Measurements from ENCODE around the gene TBC1D1. TPM values are rescaled to one million over a fixed set of nuclear protein-coding genes. Genes with fewer than 3 reads are reported as not detected.

Gene TBC1D1
- total RNA-seq, 1 experiment from 2014 or later = 42.6 TPM

- POLR2A ChIA-PET (ENCODE audit: low non-redundant PET) = no interaction called here
- BruUV-seq (replicated peaks) = no TSS peak
- H3K9me3 ChIP-seq (ENCODE audit: low read depth, low read length, poor library complexity, severe bottlenecking) = no peaks in the 10 kb centered on the region
- no peak overlapping the region for H3K4me3 ChIP-seq (ENCODE audit: low read depth, low read length, poor library complexity, severe bottlenecking)
- H3K27ac ChIP-seq (ENCODE audit: low read depth, low read length, poor library complexity, severe bottlenecking) = no peak overlapping the region
- H3K4me1 ChIP-seq (ENCODE audit: insufficient read depth, low read length, poor library complexity, severe bottlenecking) = no peaks in the 10 kb centered on the region
- no peaks in the 10 kb centered on the region for H3K36me3 ChIP-seq (ENCODE audit: insufficient read depth, low read length, poor library complexity, severe bottlenecking)
- no peak for DNase-seq (ENCODE audit: low spot score)
- no peaks in the 10 kb centered on the region for H3K27me3 ChIP-seq (replicated peaks; ENCODE audit: insufficient read depth, low read depth, low read length, poor library complexity)
- intact Hi-C loops (cut with micrococcal nuclease; ENCODE audit: unreplicated experiment) = loop anchor here (5.0 kb wide), 2 partner anchors 115 to 145 kb away; no protein-coding TSS in a partner anchor
- TF ChIP-seq, protein P1, sequence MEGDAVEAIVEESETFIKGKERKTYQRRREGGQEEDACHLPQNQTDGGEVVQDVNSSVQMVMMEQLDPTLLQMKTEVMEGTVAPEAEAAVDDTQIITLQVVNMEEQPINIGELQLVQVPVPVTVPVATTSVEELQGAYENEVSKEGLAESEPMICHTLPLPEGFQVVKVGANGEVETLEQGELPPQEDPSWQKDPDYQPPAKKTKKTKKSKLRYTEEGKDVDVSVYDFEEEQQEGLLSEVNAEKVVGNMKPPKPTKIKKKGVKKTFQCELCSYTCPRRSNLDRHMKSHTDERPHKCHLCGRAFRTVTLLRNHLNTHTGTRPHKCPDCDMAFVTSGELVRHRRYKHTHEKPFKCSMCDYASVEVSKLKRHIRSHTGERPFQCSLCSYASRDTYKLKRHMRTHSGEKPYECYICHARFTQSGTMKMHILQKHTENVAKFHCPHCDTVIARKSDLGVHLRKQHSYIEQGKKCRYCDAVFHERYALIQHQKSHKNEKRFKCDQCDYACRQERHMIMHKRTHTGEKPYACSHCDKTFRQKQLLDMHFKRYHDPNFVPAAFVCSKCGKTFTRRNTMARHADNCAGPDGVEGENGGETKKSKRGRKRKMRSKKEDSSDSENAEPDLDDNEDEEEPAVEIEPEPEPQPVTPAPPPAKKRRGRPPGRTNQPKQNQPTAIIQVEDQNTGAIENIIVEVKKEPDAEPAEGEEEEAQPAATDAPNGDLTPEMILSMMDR (conservative IDR thresholded peaks at IDR 0.05; ENCODE audit: low read depth, low read length) = no peak
- no peak for TF ChIP-seq EZH2 (IDR thresholded peaks at IDR 0.05; ENCODE audit: borderline replicate concordance, low read depth, low read length, poor library complexity, severe bottlenecking)
- CTCF ChIA-PET = no interaction called here
Observed at GRCh38 chr4:38177035-38177546, 286.2 kb downstream of the TBC1D1 start.

GRCh38 chr4:38177641-38178391, 286.9 kb downstream of the TBC1D1 start:
- Histone ChIP-seq H3K4me3 (ENCODE audit: low read depth, low read length, poor library complexity, severe bottlenecking) (no peak overlapping the region), H3K27ac (ENCODE audit: low read depth, low read length, poor library complexity, severe bottlenecking) (no peak overlapping the region), H3K27me3 (replicated peaks; ENCODE audit: insufficient read depth, low read depth, low read length, poor library complexity) (no peaks in the 10 kb centered on the region), H3K36me3 (ENCODE audit: insufficient read depth, low read length, poor library complexity, severe bottlenecking) (no peaks in the 10 kb centered on the region), H3K4me1 (ENCODE audit: insufficient read depth, low read length, poor library complexity, severe bottlenecking) (no peaks in the 10 kb centered on the region), H3K9me3 (ENCODE audit: low read depth, low read length, poor library complexity, severe bottlenecking) (no peaks in the 10 kb centered on the region)
- TF ChIP-seq, protein P1 (conservative IDR thresholded peaks at IDR 0.05; ENCODE audit: low read depth, low read length) = no peak
- no peak for TF ChIP-seq EZH2 (IDR thresholded peaks at IDR 0.05; ENCODE audit: borderline replicate concordance, low read depth, low read length, poor library complexity, severe bottlenecking)
- DNase-seq (ENCODE audit: low spot score) = no peak
- intact Hi-C loops (cut with micrococcal nuclease; ENCODE audit: unreplicated experiment) = loop anchor here (5.0 kb wide), 2 partner anchors 116 to 144 kb away; no protein-coding TSS in a partner anchor
- ChIA-PET CTCF (no interaction called here), POLR2A (ENCODE audit: low non-redundant PET) (no interaction called here)
- no TSS peak for BruUV-seq (replicated peaks)

DNA sequence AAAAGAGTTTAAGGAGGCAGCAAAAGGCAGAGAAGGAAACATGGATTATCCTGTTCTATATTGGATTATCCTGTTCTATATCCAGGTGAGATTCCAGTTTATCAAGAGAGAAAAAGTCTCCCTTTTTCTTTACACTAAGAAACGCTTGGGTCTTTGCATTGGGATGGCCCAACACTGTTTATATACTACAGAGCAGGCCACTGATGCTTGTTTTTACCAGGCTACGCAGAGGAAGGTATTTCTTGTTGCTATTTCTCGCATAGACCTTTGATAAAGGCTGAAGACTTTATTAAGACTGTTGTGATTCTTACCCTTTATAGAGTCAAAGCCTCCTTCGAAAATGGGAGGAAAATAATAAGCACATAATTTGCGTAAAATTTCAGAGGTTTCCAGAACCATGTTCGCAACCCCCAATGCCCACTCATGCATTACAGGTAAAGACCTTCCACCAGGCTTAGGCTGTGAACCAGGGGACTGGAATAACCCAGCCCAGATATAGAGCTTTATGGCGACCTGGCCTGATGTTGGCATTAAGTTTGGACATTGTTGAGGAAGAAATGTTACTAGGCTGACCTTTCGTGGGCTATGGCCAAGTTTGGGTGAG, 287.6 kb downstream of the TBC1D1 start:
- BruUV-seq (replicated peaks) = no TSS peak
- ChIA-PET CTCF (interaction anchor here (0.7 to 1.8 kb wide), 3 partner anchors 117 to 553 kb away, joined by 4 to 33 read pairs (median 11); no protein-coding TSS in a partner anchor), POLR2A (ENCODE audit: low non-redundant PET) (interaction anchor here (0.7 kb wide), 1 partner anchor 543 kb away, joined by 5 read pairs; no protein-coding TSS in a partner anchor)
- no peaks in the 10 kb centered on the region for H3K27me3 ChIP-seq (replicated peaks; ENCODE audit: insufficient read depth, low read depth, low read length, poor library complexity)
- no peaks in the 10 kb centered on the region for H3K9me3 ChIP-seq (ENCODE audit: low read depth, low read length, poor library complexity, severe bottlenecking)
- intact Hi-C loops (cut with micrococcal nuclease; ENCODE audit: unreplicated experiment) = loop anchor here (5.0 kb wide), 2 partner anchors 116 to 144 kb away; no protein-coding TSS in a partner anchor
- no peaks in the 10 kb centered on the region for H3K36me3 ChIP-seq (ENCODE audit: insufficient read depth, low read length, poor library complexity, severe bottlenecking)
- no peaks in the 10 kb centered on the region for H3K4me1 ChIP-seq (ENCODE audit: insufficient read depth, low read length, poor library complexity, severe bottlenecking)
- no peak for DNase-seq (ENCODE audit: low spot score)
- H3K4me3 ChIP-seq (ENCODE audit: low read depth, low read length, poor library complexity, severe bottlenecking) = no peak overlapping the region
- no peak overlapping the region for H3K27ac ChIP-seq (ENCODE audit: low read depth, low read length, poor library complexity, severe bottlenecking)
- TF ChIP-seq, protein P1 (conservative IDR thresholded peaks at IDR 0.05; ENCODE audit: low read depth, low read length) = no peak
- no peak for TF ChIP-seq EZH2 (IDR thresholded peaks at IDR 0.05; ENCODE audit: borderline replicate concordance, low read depth, low read length, poor library complexity, severe bottlenecking)
